NAMALWA (cell line): ENCODE results near the gene RASGRP4.
A peak's percentile ranks its signal among the peaks of the same experiment; 100 is the strongest.
"Not testable (repeated sequence)": the region's sequence is repeated elsewhere in the genome, so short reads cannot be mapped to it uniquely, and the experiment has no call there.

Experiments used
- DNase-seq: peaks from one replicate; pipeline ENCODE4 v3.0.0-alpha.2; 2015; ENCODE audit warnings: low spot score

RASGRP4 gene

GRCh38 chr19:38445362-38445761, 19.3 kb upstream of the RASGRP4 start:
- no peak for DNase-seq

GRCh38 chr19:38444026-38444425, 18.0 kb upstream of the RASGRP4 start:
- no peak for DNase-seq

DNA sequence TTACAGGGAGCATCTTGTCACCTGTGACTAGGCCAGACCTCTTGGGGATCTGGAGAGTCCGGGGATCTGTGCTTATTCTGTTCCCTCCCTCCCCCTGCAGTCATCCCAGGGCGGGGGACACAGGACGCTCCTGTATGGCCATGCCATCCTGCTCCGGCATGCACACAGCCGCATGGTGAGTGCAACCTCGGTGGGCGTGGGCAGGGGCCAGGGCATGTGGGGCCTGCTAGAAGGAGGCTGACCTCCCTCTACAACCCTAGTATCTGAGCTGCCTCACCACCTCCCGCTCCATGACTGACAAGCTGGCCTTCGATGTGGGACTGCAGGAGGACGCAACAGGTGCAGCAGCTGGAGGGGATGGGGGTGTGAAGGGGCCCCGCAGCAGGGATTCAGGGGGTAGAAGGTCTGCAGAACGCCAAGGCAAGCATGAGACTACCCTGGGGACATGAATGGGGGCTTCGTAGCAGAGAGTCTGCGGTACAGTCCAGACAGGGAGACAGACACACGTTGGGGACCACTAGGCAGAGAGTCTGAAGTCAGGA, 17.5 kb upstream of the RASGRP4 start:
- no peak for DNase-seq

GRCh38 chr19:38442736-38443135, 16.7 kb upstream of the RASGRP4 start:
- DNase-seq: no peak

DNA sequence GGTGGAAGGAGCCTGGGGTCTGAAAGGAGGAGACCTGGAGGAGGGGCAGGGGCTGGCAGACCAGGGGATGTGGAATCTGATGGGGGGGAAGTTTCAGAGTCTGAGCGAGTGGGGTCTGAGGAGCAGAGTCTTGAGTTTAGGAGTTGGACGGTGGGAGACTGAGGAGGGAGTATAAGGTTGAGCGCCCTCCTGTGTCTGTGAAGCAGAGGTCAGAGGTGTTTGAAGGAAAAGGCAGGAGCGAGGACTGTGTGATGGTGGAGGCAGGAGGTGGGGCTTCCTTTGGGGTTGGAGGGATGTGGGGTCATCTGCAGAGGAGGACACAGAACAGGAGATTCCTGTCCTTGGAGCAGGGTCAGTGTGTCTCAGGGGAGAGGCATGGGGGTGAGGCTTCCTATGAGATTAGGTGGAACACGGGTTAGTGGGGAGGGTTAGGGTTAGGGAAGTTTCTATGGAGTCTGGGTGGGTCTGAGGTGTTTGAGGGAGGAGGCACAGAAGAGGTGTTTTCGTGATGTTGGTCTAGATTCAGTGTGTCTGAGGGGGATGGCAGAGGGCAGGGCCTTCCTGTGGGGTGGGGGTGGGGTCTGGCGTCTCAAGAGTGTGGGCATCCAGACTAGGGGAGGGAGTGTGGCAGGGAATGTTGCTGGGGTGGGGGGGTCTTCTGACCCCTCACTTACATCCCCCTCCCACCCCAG, 15.8 kb upstream of the RASGRP4 start:
- DNase-seq: peak; percentile 34

DNA sequence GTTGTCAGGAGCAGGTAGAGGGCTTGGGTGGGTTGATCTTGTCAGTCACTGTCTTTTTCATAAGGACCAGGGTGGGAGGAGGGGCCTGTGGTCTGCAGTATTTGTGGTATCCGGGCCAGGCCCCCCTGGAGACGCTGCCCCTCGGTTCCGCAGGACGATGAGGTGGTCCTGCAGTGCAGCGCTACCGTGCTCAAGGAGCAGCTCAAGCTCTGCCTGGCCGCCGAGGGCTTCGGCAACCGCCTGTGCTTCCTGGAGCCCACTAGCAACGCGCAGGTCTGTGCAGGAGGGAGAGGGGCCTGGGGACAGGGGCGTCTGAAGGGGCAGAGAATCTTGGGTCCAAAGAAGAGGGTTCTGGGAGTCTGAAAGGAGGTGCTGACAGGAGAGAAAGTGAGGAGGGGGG, 14.6 kb upstream of the RASGRP4 start:
- no peak for DNase-seq

DNA sequence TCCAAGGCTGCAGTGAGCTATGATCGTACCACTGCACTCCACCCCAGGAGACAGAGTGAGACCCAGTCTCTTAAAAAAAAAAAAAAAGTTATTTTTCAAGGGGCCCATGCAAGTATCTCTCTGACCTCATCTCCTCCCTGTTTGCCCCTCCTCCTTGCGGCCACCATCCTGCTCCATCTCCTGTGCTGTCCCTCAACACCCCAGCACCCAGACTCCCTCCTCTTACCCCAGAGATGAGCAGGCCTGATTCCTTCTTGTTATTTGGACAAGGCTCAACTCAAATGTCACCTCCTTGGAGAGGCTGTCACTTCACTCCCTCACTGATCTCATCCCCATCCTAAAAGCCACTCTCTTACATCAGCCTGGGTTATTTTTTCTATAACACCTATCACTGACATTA, 11.9 kb upstream of the RASGRP4 start:
- DNase-seq: no peak

DNA sequence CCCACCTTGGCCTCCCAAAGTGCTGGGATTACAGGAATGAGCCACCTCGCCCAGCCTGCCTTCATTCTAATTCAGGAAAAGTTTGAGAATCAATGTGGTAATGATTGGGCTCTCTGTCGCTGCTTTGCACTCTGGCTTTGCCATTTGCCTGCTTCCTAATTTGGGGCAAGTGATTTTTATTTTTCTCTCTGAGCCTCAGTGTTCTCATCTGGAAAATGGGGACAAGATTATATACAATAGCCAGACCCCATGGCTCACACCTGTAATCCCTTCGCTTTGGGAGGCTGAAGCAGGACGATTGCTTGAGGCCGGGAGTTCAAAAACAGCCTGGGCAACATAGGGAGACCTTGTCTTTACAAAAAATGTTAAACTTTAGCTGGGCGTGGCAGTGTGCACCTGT, 11.3 kb upstream of the RASGRP4 start:
- no peak for DNase-seq

GRCh38 chr19:38434549-38435051, 8.6 kb upstream of the RASGRP4 start:
- DNase-seq: no peak

DNA sequence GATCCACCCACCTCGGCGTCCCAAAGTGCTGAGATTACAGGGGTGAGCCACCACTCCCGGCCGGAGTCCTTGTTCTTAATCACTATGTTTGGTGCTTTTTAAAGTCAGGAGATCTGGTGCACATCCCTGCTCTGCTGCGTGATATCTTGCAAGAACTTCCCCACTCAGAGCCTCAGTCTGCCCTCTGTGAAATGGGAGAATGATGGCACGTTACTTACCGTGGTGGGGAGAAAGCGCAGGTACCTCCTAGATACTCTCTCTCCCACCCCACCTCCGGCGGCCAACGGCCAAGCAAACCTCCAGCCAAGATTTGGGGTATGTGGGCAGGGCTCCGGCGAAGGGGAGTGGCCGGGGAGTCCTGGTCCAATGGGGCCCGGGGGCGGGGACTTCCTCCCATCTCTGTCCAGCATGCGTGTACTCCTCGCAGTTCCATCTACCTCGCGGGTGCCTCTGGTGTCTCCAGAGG, 7.3 kb upstream of the RASGRP4 start, which contains the start of gene RYR1:
Gene RYR1 (plus strand): TSS at position 424 of the 466 bp plus-strand sequence. CDS start 139 bp downstream, outside the sequence.
- DNase-seq: peak; percentile 28

DNA sequence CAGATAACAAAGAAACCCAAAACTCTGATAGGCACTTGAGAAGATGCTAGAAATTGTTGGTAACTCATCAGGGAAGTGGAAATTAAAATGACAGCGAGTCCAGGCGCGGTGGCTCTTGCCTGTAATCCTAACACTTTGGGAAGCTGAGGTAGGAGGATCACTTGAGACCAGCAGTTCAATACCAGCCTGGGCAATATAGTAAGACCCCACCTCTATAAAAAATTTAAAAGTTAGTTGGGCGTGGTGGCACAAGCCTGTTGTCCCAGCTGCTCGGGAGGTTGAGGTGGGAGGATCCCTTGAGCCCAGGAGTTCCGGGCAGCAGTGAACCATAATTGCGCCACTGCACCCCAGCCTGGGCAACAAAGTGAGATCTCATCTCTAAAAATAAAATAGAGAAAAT, 4.9 kb upstream of the RASGRP4 start:
- no peak for DNase-seq

- no peak for DNase-seq
These were observed 3.8 kb upstream of the RASGRP4 start for GRCh38 chr19:38429811-38430156.

- no peak for DNase-seq
These were observed 3.2 kb upstream of the RASGRP4 start for GRCh38 chr19:38429055-38429810.

GRCh38 chr19:38427035-38427677, 1.1 kb upstream of the RASGRP4 start:
- DNase-seq: not testable (repeated sequence)

GRCh38 chr19:38425222-38425809, 703 bp downstream of the RASGRP4 start:
- no peak for DNase-seq

DNA sequence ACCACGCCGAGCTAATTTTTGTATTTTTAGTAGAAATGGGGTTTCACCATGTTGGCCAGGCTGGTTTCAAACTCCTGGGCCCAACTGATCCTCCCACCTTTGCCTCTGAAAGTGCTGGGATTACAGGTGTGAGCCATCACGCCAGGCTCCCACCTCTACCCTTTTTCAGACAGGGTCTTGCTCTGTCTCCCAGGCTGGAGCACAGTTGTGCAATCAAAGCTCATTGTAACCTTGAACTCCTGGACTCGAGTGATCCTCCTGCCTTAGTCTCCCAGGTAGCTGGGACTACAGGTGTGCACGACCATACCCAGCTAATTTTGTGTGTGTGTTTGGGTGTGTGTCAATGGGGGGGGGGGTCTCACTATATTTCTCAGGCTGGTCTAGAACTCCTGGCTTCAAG, 1.7 kb downstream of the RASGRP4 start:
- no peak for DNase-seq

DNA sequence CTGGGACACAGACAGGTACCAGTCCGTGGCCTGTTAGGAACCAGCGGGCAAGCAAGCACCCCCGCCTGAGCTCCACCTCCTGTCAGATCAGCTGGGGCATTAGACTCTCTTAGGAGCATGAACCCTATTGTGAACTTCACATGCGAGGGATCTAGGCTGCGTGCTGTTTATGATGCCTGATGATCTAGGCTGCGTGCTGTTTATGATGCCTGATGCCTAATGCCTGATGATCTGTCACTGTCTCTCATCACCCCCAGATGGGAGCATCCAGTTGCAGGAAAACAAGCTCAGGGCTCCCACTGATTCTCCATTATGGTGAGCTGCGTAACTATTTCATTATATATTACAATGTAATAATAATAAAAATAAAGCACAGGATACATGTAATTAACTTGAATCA, 3.6 kb downstream of the RASGRP4 start:
- no peak for DNase-seq

DNA sequence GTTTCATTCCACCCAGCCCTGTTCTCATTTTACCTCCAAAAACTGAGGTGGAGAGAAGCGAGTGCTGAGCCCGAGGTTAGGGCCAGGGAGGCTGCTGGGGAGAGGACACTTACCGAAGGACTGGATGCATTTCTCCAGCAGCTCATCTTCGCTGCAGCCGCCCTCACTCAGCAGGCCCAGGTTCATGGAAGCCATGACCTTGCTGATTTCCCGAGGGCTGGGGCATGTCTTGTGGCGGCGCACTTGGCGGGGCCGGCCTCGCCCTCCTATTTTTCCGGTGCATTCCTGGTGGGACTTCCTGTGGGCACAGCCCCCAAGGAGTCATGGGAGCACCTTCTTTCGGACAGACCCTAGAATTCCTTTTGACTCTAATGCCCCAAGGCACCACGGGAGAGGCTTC, 4.2 kb downstream of the RASGRP4 start:
- no peak for DNase-seq

- DNase-seq: no peak
These were observed 5.1 kb downstream of the RASGRP4 start for GRCh38 chr19:38420935-38421334.

- DNase-seq: no peak
These were observed 8.2 kb downstream of the RASGRP4 start for GRCh38 chr19:38417544-38418506.

GRCh38 chr19:38417146-38417543, 8.9 kb downstream of the RASGRP4 start:
- no peak for DNase-seq
